ENCODE data around the gene JPT1. TPM values are rescaled to one million over a fixed set of nuclear protein-coding genes. Genes with fewer than 3 reads are reported as not detected.
A peak's percentile ranks its signal among the peaks of the same experiment; 100 is the strongest.

JPT1 gene
- total RNA-seq, 1 donor: 189 TPM

GRCh38 chr17:75091855-75092327, 62.4 kb downstream of the JPT1 start:
- TF ChIP-seq CTCF (IDR thresholded peaks at IDR 0.05; ENCODE audit: insufficient read depth, low read depth, low read length): no peak
- H3K4me3 ChIP-seq (ENCODE audit: low read depth, low read length): peak overlapping the region; percentile 25
- DNase-seq (ENCODE audit: low read depth): no peak

GRCh38 chr17:75090871-75091854, 63.1 kb downstream of the JPT1 start:
- TF ChIP-seq CTCF (IDR thresholded peaks at IDR 0.05; ENCODE audit: insufficient read depth, low read depth, low read length): no peak
- DNase-seq (ENCODE audit: low read depth): no peak
- peak overlapping the region; percentile 25 for H3K4me3 ChIP-seq (ENCODE audit: low read depth, low read length)

- peak overlapping the region; percentile 70 for H3K4me3 ChIP-seq (ENCODE audit: low read depth, low read length)
- TF ChIP-seq CTCF (IDR thresholded peaks at IDR 0.05; ENCODE audit: insufficient read depth, low read depth, low read length): no peak
- no peak for DNase-seq (ENCODE audit: low read depth)
Measured at GRCh38 chr17:75088465-75089417, 65.6 kb downstream of the JPT1 start.

- peak; percentile 95 for DNase-seq (ENCODE audit: low read depth)
- TF ChIP-seq CTCF (IDR thresholded peaks at IDR 0.05; ENCODE audit: insufficient read depth, low read depth, low read length): no peak
- H3K4me3 ChIP-seq (ENCODE audit: low read depth, low read length): peak within 1 kb of the TSS; percentile 70
Measured at GRCh38 chr17:75087558-75088453, 66.5 kb downstream of the JPT1 start, which contains the start of gene SLC16A5. SLC16A5 (plus strand) TSS chr17:75087954; CDS start chr17:75093637, 5,683 bp downstream.

- no peak for TF ChIP-seq CTCF (IDR thresholded peaks at IDR 0.05; ENCODE audit: insufficient read depth, low read depth, low read length)
- peak overlapping the region; percentile 70 for H3K4me3 ChIP-seq (ENCODE audit: low read depth, low read length)
- DNase-seq (ENCODE audit: low read depth): no peak
Measured at GRCh38 chr17:75087182-75087557, 67.1 kb downstream of the JPT1 start.
